Neural cell (in vitro differentiated cells): ENCODE data around the gene PRKG1. TPM values are rescaled to one million over a fixed set of nuclear protein-coding genes. Genes with fewer than 3 reads are reported as not detected.

Source experiments
- H2AFZ ChIP-seq: fragments of 200-600, 300-800 bp; sonication (generic), shearing (Covaris generic); 2 replicates; pipeline ENCODE4 v1.6.0; 2014; ENCODE audit warnings: low read depth, mild to moderate bottlenecking, antibody characterized with exemption, low read length, moderate library complexity
- H3F3A ChIP-seq: fragments of 200-600 bp; shearing (Covaris generic); 2 replicates; pipeline ENCODE4 v1.6.1; 2016; ENCODE audit warnings: mild to moderate bottlenecking, moderate library complexity, mixed read lengths, antibody characterized with exemption, low read length; ENCODE audit not compliant: insufficient read depth, poor library complexity, severe bottlenecking
- H3K27ac ChIP-seq: fragments of 200-600, 300-800 bp; sonication (generic), shearing (Covaris generic); 2 replicates; pipeline ENCODE4 v1.5.1; 2014; ENCODE audit warnings: mild to moderate bottlenecking, low read length, moderate library complexity
- H3K27me3 ChIP-seq: fragments of 300-800, 200-600 bp; sonication (generic), shearing (Covaris generic); 2 replicates; pipeline ENCODE4 v1.6.0; 2014; ENCODE audit warnings: mild to moderate bottlenecking, low read depth, low read length, moderate library complexity; ENCODE audit not compliant: insufficient read depth
- H3K36me3 ChIP-seq: fragments of 300-800, 200-600 bp; sonication (generic), shearing (Covaris generic); 2 replicates; pipeline ENCODE4 v1.5.1; 2014; ENCODE audit warnings: mild to moderate bottlenecking, antibody characterized with exemption, low read length, moderate library complexity; ENCODE audit not compliant: insufficient read depth
- H3K4me2 ChIP-seq: fragments of 300-800, 200-600 bp; sonication (generic), shearing (Covaris generic); 2 replicates; pipeline ENCODE4 v1.6.0; 2014; ENCODE audit warnings: mild to moderate bottlenecking, low read length
- H3K4me3 ChIP-seq: fragments of 300-800, 200-600 bp; sonication (generic), shearing (Covaris generic); 2 replicates; pipeline ENCODE4 v1.5.1; 2014; ENCODE audit warnings: mild to moderate bottlenecking, low read length, moderate library complexity
- H3K79me2 ChIP-seq: fragments of 200-600 bp; shearing (Covaris generic); replicated peaks from 2 replicates; pipeline ENCODE4 v1.6.0; 2014; ENCODE audit warnings: mild to moderate bottlenecking, low read length, moderate library complexity; ENCODE audit not compliant: insufficient read depth
- H3K9ac ChIP-seq: fragments of 300-800, 200-600 bp; sonication (generic), shearing (Covaris generic); 2 replicates; pipeline ENCODE4 v1.6.1; 2016; ENCODE audit warnings: mild to moderate bottlenecking, low read length, mixed read lengths
- H3K9me2 ChIP-seq: fragments of 200-600 bp; shearing (Covaris generic); 2 replicates; pipeline ENCODE4 v1.6.1; 2016; ENCODE audit warnings: mild to moderate bottlenecking, low read length, mixed read lengths; ENCODE audit not compliant: insufficient read depth
- H3K9me3 ChIP-seq: fragments of 200-600, 300-800 bp; sonication (generic), shearing (Covaris generic); 2 replicates; pipeline ENCODE4 v1.6.1; 2016; ENCODE audit warnings: mild to moderate bottlenecking, mixed run types, low read length, moderate library complexity, mixed read lengths
- H4K20me1 ChIP-seq: fragments of 200-600 bp; shearing (Covaris generic); 2 replicates; pipeline ENCODE4 v1.6.1; 2016; ENCODE audit warnings: mild to moderate bottlenecking, mixed run types; ENCODE audit not compliant: insufficient read depth
- CTCF ChIP-seq: fragments of 450-650 bp; IDR thresholded peaks from 2 replicates; pipeline ENCODE4 v1.5.1; 2014; ENCODE audit warnings: antibody characterized with exemption, mild to moderate bottlenecking, moderate library complexity; ENCODE audit not compliant: poor library complexity, severe bottlenecking
- EP300 ChIP-seq: fragments of 450-650 bp; conservative IDR thresholded peaks from 2 replicates; pipeline ENCODE4 v1.6.1; 2014; ENCODE audit warnings: antibody characterized with exemption, mild to moderate bottlenecking, moderate library complexity; ENCODE audit not compliant: poor library complexity, severe bottlenecking
- EZH2 ChIP-seq: fragments of 200-600, 300-800 bp; shearing (Covaris generic), sonication (generic); IDR thresholded peaks from 2 replicates; pipeline ENCODE4 v1.6.1; 2014; ENCODE audit warnings: antibody characterized with exemption, low read length, borderline replicate concordance, mild to moderate bottlenecking; ENCODE audit not compliant: insufficient read depth, poor library complexity, severe bottlenecking
- MXI1 ChIP-seq: fragments of 450-650 bp; conservative IDR thresholded peaks from 2 replicates; pipeline ENCODE4 v1.6.1; 2014; ENCODE audit warnings: antibody characterized with exemption, mild to moderate bottlenecking; ENCODE audit not compliant: poor library complexity, severe bottlenecking
- POLR2AphosphoS5 ChIP-seq: IDR thresholded peaks from 2 replicates; pipeline ENCODE4 v1.6.1; 2012
- RAD21 ChIP-seq: fragments of 450-650 bp; conservative IDR thresholded peaks from 2 replicates; pipeline ENCODE4 v1.6.1; 2014; ENCODE audit warnings: antibody characterized with exemption, mild to moderate bottlenecking, moderate library complexity
- SMC3 ChIP-seq: fragments of 450-650 bp; conservative IDR thresholded peaks from 2 replicates; pipeline ENCODE4 v1.6.1; 2014; ENCODE audit warnings: antibody characterized with exemption, mild to moderate bottlenecking, moderate library complexity; ENCODE audit not compliant: poor library complexity
- TAF1 ChIP-seq: IDR thresholded peaks from 2 replicates; pipeline ENCODE4 v1.6.1; 2012; ENCODE audit warnings: low read depth
- polyA plus RNA-seq: library from polyadenylated mRNA; depleted of rRNA; stranded (reverse); fragments of >200 nt; gene quantifications from 2 replicates; pipeline ENCODE4 v1.2.3, GENCODE V29; 2014
- TF ChIP-seq, protein P1 (sequence below): IDR thresholded peaks from 2 replicates; pipeline ENCODE4 v1.6.1; 2012; ENCODE audit warnings: borderline replicate concordance

PRKG1 gene
- polyA plus RNA-seq, 1 donor from 2014 or later = 2.2 TPM

DNA sequence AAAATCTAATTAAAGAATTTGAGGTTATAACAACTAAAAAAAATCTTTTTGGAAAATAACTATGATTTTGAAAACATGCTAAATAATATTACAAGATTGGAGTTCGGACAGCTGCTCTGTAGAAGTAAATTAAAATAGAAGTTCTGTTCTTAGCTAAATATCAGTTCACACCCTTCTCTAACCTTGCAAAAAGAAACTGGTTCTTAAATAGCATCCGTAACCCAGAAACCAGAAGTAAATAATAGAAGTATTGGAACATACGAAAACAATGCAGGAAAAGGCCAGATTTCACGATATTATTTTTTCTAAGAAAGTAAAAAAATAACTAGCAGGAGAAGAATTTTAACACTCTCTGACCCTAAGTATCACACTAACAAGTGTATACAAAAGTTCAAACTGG is 164.7 kb downstream of the PRKG1 start:
- Histone ChIP-seq H2AFZ (no peak overlapping the region), H3K9me2 (no peaks in the 10 kb centered on the region), H3K36me3 (no peaks in the 10 kb centered on the region), H3F3A (no peaks in the 10 kb centered on the region), H3K4me2 (no peak overlapping the region), H3K79me2 (no peaks in the 10 kb centered on the region), H3K9me3 (no peaks in the 10 kb centered on the region), H3K27me3 (no peaks in the 10 kb centered on the region), H3K9ac (no peak overlapping the region), H4K20me1 (no peaks in the 10 kb centered on the region), H3K4me3 (no peak overlapping the region), H3K27ac (no peak overlapping the region)
- TF ChIP-seq SMC3 (no peak), EP300 (no peak), RAD21 (no peak), EZH2 (no peak), POLR2AphosphoS5 (no peak), TAF1 (no peak), CTCF (no peak)
- TF ChIP-seq, protein P1, sequence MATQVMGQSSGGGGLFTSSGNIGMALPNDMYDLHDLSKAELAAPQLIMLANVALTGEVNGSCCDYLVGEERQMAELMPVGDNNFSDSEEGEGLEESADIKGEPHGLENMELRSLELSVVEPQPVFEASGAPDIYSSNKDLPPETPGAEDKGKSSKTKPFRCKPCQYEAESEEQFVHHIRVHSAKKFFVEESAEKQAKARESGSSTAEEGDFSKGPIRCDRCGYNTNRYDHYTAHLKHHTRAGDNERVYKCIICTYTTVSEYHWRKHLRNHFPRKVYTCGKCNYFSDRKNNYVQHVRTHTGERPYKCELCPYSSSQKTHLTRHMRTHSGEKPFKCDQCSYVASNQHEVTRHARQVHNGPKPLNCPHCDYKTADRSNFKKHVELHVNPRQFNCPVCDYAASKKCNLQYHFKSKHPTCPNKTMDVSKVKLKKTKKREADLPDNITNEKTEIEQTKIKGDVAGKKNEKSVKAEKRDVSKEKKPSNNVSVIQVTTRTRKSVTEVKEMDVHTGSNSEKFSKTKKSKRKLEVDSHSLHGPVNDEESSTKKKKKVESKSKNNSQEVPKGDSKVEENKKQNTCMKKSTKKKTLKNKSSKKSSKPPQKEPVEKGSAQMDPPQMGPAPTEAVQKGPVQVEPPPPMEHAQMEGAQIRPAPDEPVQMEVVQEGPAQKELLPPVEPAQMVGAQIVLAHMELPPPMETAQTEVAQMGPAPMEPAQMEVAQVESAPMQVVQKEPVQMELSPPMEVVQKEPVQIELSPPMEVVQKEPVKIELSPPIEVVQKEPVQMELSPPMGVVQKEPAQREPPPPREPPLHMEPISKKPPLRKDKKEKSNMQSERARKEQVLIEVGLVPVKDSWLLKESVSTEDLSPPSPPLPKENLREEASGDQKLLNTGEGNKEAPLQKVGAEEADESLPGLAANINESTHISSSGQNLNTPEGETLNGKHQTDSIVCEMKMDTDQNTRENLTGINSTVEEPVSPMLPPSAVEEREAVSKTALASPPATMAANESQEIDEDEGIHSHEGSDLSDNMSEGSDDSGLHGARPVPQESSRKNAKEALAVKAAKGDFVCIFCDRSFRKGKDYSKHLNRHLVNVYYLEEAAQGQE = no peak

DNA sequence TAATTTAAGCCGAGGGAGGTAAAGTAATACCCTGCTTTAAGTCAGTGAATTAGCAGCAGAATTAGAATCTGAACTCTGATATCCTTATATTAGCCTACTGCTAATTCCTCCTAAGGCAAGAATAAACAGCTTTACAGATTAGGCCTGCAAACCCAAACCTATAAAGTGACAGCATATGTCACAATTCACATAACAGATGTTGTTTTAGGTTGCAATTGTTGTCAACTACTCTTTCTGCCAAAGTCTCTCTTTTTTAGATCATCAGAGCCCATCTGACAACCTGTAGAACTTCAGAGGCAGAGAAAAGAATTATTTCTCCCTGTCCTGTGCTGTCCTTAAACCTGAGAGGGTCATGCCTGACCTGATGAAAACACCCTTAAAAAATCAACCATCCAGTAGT is 167.2 kb downstream of the PRKG1 start:
- Histone ChIP-seq H3K4me2 (no peak overlapping the region), H3K9me2 (no peaks in the 10 kb centered on the region), H3K9ac (no peak overlapping the region), H3K27me3 (no peaks in the 10 kb centered on the region), H4K20me1 (no peaks in the 10 kb centered on the region), H3K36me3 (no peaks in the 10 kb centered on the region), H3F3A (no peaks in the 10 kb centered on the region), H3K27ac (no peak overlapping the region), H3K4me3 (no peak overlapping the region), H2AFZ (no peak overlapping the region), H3K79me2 (no peaks in the 10 kb centered on the region), H3K9me3 (no peaks in the 10 kb centered on the region)
- TF ChIP-seq EZH2 (no peak), TAF1 (no peak), CTCF (no peak), RAD21 (no peak), POLR2AphosphoS5 (no peak), EP300 (no peak), SMC3 (no peak), MXI1 (no peak)
- TF ChIP-seq, protein P1 = no peak
